GM23248 (cell line): ENCODE results near the gene SMARCE1. TPM values are rescaled to one million over a fixed set of nuclear protein-coding genes. Genes with fewer than 3 reads are reported as not detected.

Experiments used
- DNase-seq: peaks from one replicate; pipeline ENCODE4 v3.0.0-alpha.2; 2015
- H2AFZ ChIP-seq: fragments of 200-600 bp; sonication (generic); 2 replicates; pipeline ENCODE4 v1.6.1; 2016; ENCODE audit warnings: antibody characterized with exemption
- H3F3A ChIP-seq: fragments of 200-600 bp; sonication (generic); 2 replicates; pipeline ENCODE4 v1.6.1; 2016; ENCODE audit warnings: mild to moderate bottlenecking, antibody characterized with exemption, mixed run types; ENCODE audit not compliant: insufficient read depth
- H3K27ac ChIP-seq: fragments of 200-600 bp; sonication (generic); 2 replicates; pipeline ENCODE4 v1.5.1; 2016; ENCODE audit warnings: mild to moderate bottlenecking
- H3K27me3 ChIP-seq: fragments of 200-600 bp; sonication (generic); replicated peaks from 2 replicates; pipeline ENCODE4 v1.6.1; 2016; ENCODE audit warnings: mild to moderate bottlenecking; ENCODE audit not compliant: insufficient read depth
- H3K36me3 ChIP-seq: fragments of 200-600 bp; sonication (generic); 2 replicates; pipeline ENCODE4 v1.6.1; 2016; ENCODE audit warnings: low read depth, mild to moderate bottlenecking
- H3K4me1 ChIP-seq: fragments of 200-600 bp; sonication (generic); 2 replicates; pipeline ENCODE4 v1.6.1; 2016; ENCODE audit warnings: mild to moderate bottlenecking; ENCODE audit not compliant: insufficient read depth
- H3K4me2 ChIP-seq: fragments of 200-600 bp; sonication (generic); one replicate; pipeline ENCODE4 v1.6.1; 2016; ENCODE audit warnings: mild to moderate bottlenecking; ENCODE audit not compliant: unreplicated experiment
- H3K4me3 ChIP-seq: fragments of 200-600 bp; sonication (generic); 2 replicates; pipeline ENCODE4 v1.5.1; 2016; ENCODE audit warnings: mild to moderate bottlenecking
- H3K79me2 ChIP-seq: fragments of 200-600 bp; sonication (generic); 2 replicates; pipeline ENCODE4 v1.6.1; 2016; ENCODE audit warnings: mild to moderate bottlenecking; ENCODE audit not compliant: insufficient read depth
- H3K9ac ChIP-seq: fragments of 200-600 bp; sonication (generic); 2 replicates; pipeline ENCODE4 v1.6.1; 2016; ENCODE audit warnings: mild to moderate bottlenecking
- H3K9me2 ChIP-seq: fragments of 200-600 bp; sonication (generic); 2 replicates; pipeline ENCODE4 v1.6.1; 2016; ENCODE audit warnings: mixed run types, mild to moderate bottlenecking, moderate library complexity; ENCODE audit not compliant: insufficient read depth
- H3K9me3 ChIP-seq: fragments of 200-600 bp; sonication (generic); one replicate; pipeline ENCODE4 v1.6.1; 2017; ENCODE audit warnings: low read depth
- H4K20me1 ChIP-seq: fragments of 200-600 bp; sonication (generic); 2 replicates; pipeline ENCODE4 v1.6.0; 2016; ENCODE audit not compliant: insufficient read depth
- EZH2 ChIP-seq: fragments of 200-600 bp; sonication (generic); IDR thresholded peaks from 2 replicates; pipeline ENCODE4 v1.6.1; 2018; ENCODE audit warnings: antibody characterized with exemption, mild to moderate bottlenecking; ENCODE audit not compliant: insufficient read depth, poor library complexity, severe bottlenecking
- EZH2phosphoT487 ChIP-seq: fragments of 200-600 bp; sonication (generic); IDR thresholded peaks from 2 replicates; pipeline ENCODE4 v1.6.1; 2018; ENCODE audit warnings: antibody characterized with exemption, moderate library complexity, mild to moderate bottlenecking, low read depth; ENCODE audit not compliant: insufficient read depth
- WGBS, 2 experiments: methylation state at CpG; one replicate each; pipeline ENCODE4 v1.1.6; 2015 to 2017; ENCODE audit warnings: low lambda C conversion rate in 2 of 2, low coverage in 1 of 2; ENCODE audit errors: missing lambda C conversion rate in 2 of 2; 5-methylcytosine and 5-hydroxymethylcytosine counted together
- in situ Hi-C: fragments of 300-500 bp; cut with MboI; formaldehyde crosslinking; loops from 2 replicates; pipeline ENCODE4 v1.15.0; 2020
- polyA plus RNA-seq: library from polyadenylated mRNA; unstranded; fragments of >200 nt; fragmentation: Nextera tagmentation; extraction: Ambion mirVana; gene quantifications from 2 replicates; pipeline ENCODE4 v1.2.1, GENCODE V29; 2016
- total RNA-seq: library from RNA; depleted of rRNA; stranded (reverse); fragments of >200 nt; shearing (Covaris generic); gene quantifications from 2 replicates; pipeline ENCODE4 v1.2.3, GENCODE V29; 2014

The SMARCE1 gene
- total and polyA plus RNA-seq, 2 experiments from 2014 or later: 67.4 to 144 TPM

GRCh38 chr17:40607641-40608040 is 40.0 kb downstream of the SMARCE1 start:
- no peak overlapping the region for H3K27ac ChIP-seq
- no peaks in the 10 kb centered on the region for H3K9me3 ChIP-seq
- H3F3A ChIP-seq: no peaks in the 10 kb centered on the region
- H4K20me1 ChIP-seq: no peaks in the 10 kb centered on the region
- H3K4me1 ChIP-seq: no peaks in the 10 kb centered on the region
- DNase-seq: no peak
- no peak overlapping the region for H2AFZ ChIP-seq
- WGBS, 2 experiments: 46 to 57% methylated on average over 4 to 5 of the region's 5 CpGs
- H3K4me3 ChIP-seq: no peak overlapping the region
- no peak overlapping the region for H3K9ac ChIP-seq
- peaks cover 19% of the 10 kb centered on the region for H3K27me3 ChIP-seq
- in situ Hi-C loops: loop anchor here (25.0 kb wide), 1 partner anchor 1055 kb away; no protein-coding TSS in a partner anchor
- TF ChIP-seq EZH2: no peak
- no peak for TF ChIP-seq EZH2phosphoT487
- H3K4me2 ChIP-seq: no peak overlapping the region
- no peaks in the 10 kb centered on the region for H3K79me2 ChIP-seq
- no peaks in the 10 kb centered on the region for H3K9me2 ChIP-seq
- no peaks in the 10 kb centered on the region for H3K36me3 ChIP-seq

GRCh38 chr17:40606548-40607353 is 40.9 kb downstream of the SMARCE1 start:
- H3K9me2 ChIP-seq: no peaks in the 10 kb centered on the region
- WGBS, 2 experiments: 56% methylated on average over 9 to 10 of the region's 10 CpGs
- no peaks in the 10 kb centered on the region for H3K4me1 ChIP-seq
- no peak overlapping the region for H3K4me3 ChIP-seq
- H2AFZ ChIP-seq: no peak overlapping the region
- H3K36me3 ChIP-seq: no peaks in the 10 kb centered on the region
- no peaks in the 10 kb centered on the region for H3F3A ChIP-seq
- H3K9ac ChIP-seq: no peak overlapping the region
- H4K20me1 ChIP-seq: no peaks in the 10 kb centered on the region
- no peaks in the 10 kb centered on the region for H3K9me3 ChIP-seq
- no peak overlapping the region for H3K27ac ChIP-seq
- H3K27me3 ChIP-seq: peaks cover 15% of the 10 kb centered on the region
- no peak for DNase-seq
- TF ChIP-seq EZH2phosphoT487 (no peak), EZH2 (no peak)
- H3K79me2 ChIP-seq: no peaks in the 10 kb centered on the region
- in situ Hi-C loops: loop anchor here (25.0 kb wide), 1 partner anchor 1056 kb away; no protein-coding TSS in a partner anchor
- no peak overlapping the region for H3K4me2 ChIP-seq

- WGBS, 2 experiments: 73 to 78% methylated on average over 6 of the region's 6 CpGs
Observed at GRCh38 chr17:40605306-40605705, 42.3 kb downstream of the SMARCE1 start.

GRCh38 chr17:40604327-40605080 is 43.1 kb downstream of the SMARCE1 start:
- no peak overlapping the region for H3K4me3 ChIP-seq
- WGBS, 2 experiments: 61 to 64% methylated on average over 8 of the region's 8 CpGs
- TF ChIP-seq EZH2phosphoT487: no peak
- no peak overlapping the region for H3K9ac ChIP-seq
- H3K27ac ChIP-seq: no peak overlapping the region
- H3K9me3 ChIP-seq: no peaks in the 10 kb centered on the region
- H3K36me3 ChIP-seq: no peaks in the 10 kb centered on the region
- no peaks in the 10 kb centered on the region for H3K9me2 ChIP-seq
- in situ Hi-C loops: loop anchor here (25.0 kb wide), 1 partner anchor 1058 kb away; no protein-coding TSS in a partner anchor
- H2AFZ ChIP-seq: no peak overlapping the region
- peaks cover 22% of the 10 kb centered on the region for H3K27me3 ChIP-seq
- H3F3A ChIP-seq: no peaks in the 10 kb centered on the region
- no peak overlapping the region for H3K4me2 ChIP-seq
- no peak for DNase-seq
- H3K4me1 ChIP-seq: no peaks in the 10 kb centered on the region
- H3K79me2 ChIP-seq: no peaks in the 10 kb centered on the region
- H4K20me1 ChIP-seq: no peaks in the 10 kb centered on the region

More at GRCh38 chr17:40605306-40605705, 42.3 kb downstream of the SMARCE1 start:
- no peak overlapping the region for H2AFZ ChIP-seq
- no peaks in the 10 kb centered on the region for H3K9me2 ChIP-seq
- no peak for DNase-seq
- H3K79me2 ChIP-seq: no peaks in the 10 kb centered on the region
- H3K9ac ChIP-seq: no peak overlapping the region
- H4K20me1 ChIP-seq: no peaks in the 10 kb centered on the region
- H3K4me3 ChIP-seq: no peak overlapping the region
- H3K27ac ChIP-seq: no peak overlapping the region
- no peaks in the 10 kb centered on the region for H3K4me1 ChIP-seq
- H3K4me2 ChIP-seq: no peak overlapping the region
- H3K27me3 ChIP-seq: peaks cover 20% of the 10 kb centered on the region
- no peak for TF ChIP-seq EZH2
- TF ChIP-seq EZH2phosphoT487: no peak
- H3K9me3 ChIP-seq: no peaks in the 10 kb centered on the region
- in situ Hi-C loops: loop anchor here (25.0 kb wide), 1 partner anchor 1057 kb away; no protein-coding TSS in a partner anchor
- no peaks in the 10 kb centered on the region for H3F3A ChIP-seq
- H3K36me3 ChIP-seq: no peaks in the 10 kb centered on the region
